ENCODE data around the gene CCNT1. TPM values are rescaled to one million over a fixed set of nuclear protein-coding genes. Genes with fewer than 3 reads are reported as not detected.

CCNT1 gene
- total and polyA plus RNA-seq, 2 of the 13 experiments (the other 11 are each of a cell fraction or from before 2014, with no cell fraction given): 18.0 to 28.2 TPM

DNA sequence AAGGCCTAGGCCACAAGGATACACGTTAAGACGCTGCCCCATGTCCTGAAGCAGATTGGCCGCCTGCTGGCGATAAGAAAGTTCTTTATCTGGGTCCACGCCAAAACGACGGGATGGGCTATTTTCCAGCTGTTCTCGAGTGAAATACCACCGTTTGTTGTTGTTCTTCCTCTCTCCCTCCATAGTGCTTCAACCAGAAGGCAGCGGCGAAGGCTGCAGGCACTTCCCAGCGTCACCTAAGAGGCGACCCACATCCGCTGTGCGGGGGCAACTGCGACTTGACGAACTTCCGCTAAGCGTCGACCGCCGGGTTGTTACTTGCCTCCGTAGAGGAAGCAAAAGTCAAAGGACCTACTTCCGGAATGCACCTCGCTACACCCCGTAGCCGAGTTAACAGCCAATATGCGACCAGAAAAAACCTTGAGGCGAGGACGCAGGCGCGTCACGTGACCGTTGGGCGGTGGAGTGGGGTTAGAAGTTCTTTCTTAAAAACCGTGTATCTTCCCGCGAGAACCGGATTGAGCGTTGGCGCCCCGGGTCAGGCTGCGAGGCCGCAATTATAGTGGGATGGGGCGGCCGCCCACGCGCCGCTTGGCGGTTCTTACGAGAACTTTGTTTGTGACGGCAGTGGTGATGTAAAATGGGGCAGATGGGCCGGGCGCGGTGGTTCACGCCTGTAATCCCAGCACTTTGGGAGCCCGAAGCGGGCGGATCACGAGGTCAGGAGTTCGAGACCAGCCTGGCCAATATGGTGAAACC, at the start of gene CCNT1 (continued):
- TF ChIP-seq RNF219 (CRISPR knock-in tag; IDR thresholded peaks at IDR 0.05) (0 out of 2 replicates have a peak, but pooled peaks have one; percentile 76), PAXIP1 (CRISPR knock-in tag; conservative IDR thresholded peaks at IDR 0.05) (peak; percentile 54), ZNF501 (CRISPR knock-in tag; IDR thresholded peaks at IDR 0.05) (peak; percentile 93), ZNF564 (CRISPR knock-in tag; IDR thresholded peaks at IDR 0.05) (no peak), KMT2A (CRISPR knock-in tag; IDR thresholded peaks at IDR 0.05) (peak; percentile 73; the same call in 1 of the 2 replicates), EEA1 (CRISPR knock-in tag; IDR thresholded peaks at IDR 0.05; ENCODE audit: borderline replicate concordance) (peak; percentile 70; the same call in 1 of the 2 replicates), ISX (CRISPR knock-in tag; conservative IDR thresholded peaks at IDR 0.05) (no peak), SAP130 (CRISPR knock-in tag; IDR thresholded peaks at IDR 0.05; ENCODE audit: low read depth) (peak; percentile 94), TCF7L2 (IDR thresholded peaks at IDR 0.05; ENCODE audit: low read depth, low read length) (no peak), ZNF205 (CRISPR knock-in tag; IDR thresholded peaks at IDR 0.05) (peak; percentile 98), HNRNPH1 (optimal IDR thresholded peaks at IDR 0.05; ENCODE audit: low read depth, low read length) (no peak), NR2F6 (IDR thresholded peaks at IDR 0.05) (peak; percentile 49; the same call in 1 of the 2 replicates), NR2F6 (CRISPR knock-in tag; IDR thresholded peaks at IDR 0.05) (0 out of 2 replicates have a peak, but pooled peaks have one; percentile 59), FOXM1 (CRISPR knock-in tag; IDR thresholded peaks at IDR 0.05) (0 out of 2 replicates have a peak, but pooled peaks have one; percentile 47), ZNF747 (CRISPR knock-in tag; IDR thresholded peaks at IDR 0.05; ENCODE audit: borderline replicate concordance) (peak; percentile 67; the same call in 1 of the 2 replicates), NFIB (CRISPR knock-in tag; IDR thresholded peaks at IDR 0.05; ENCODE audit: borderline replicate concordance) (no peak), HNF4G (IDR thresholded peaks at IDR 0.05; ENCODE audit: borderline replicate concordance, low read depth, low read length) (0 out of 2 replicates have a peak, but pooled peaks have one; percentile 6), HNF4G (CRISPR knock-in tag; IDR thresholded peaks at IDR 0.05; ENCODE audit: borderline replicate concordance, low read depth) (peak; percentile 6; the same call in 1 of the 2 replicates), SIN3B (IDR thresholded peaks at IDR 0.05; ENCODE audit: low read length) (peak; percentile 60; the same call in 1 of the 2 replicates), U2AF1 (optimal IDR thresholded peaks at IDR 0.05; ENCODE audit: low read depth, low read length) (peak; percentile 68), RELA (CRISPR knock-in tag; IDR thresholded peaks at IDR 0.05) (no peak), PCBP1 (IDR thresholded peaks at IDR 0.05; ENCODE audit: borderline replicate concordance, low read depth, low read length) (no peak), PRDM4 (CRISPR knock-in tag; IDR thresholded peaks at IDR 0.05; ENCODE audit: borderline replicate concordance) (no peak)
